ENCODE results near the gene UGDH. TPM values are rescaled to one million over a fixed set of nuclear protein-coding genes. Genes with fewer than 3 reads are reported as not detected.

UGDH gene
- total and polyA plus RNA-seq, 2 of the 8 experiments (the other 6 are each of a cell fraction or from before 2014, with no cell fraction given): 32.0 to 128 TPM

GRCh38 chr4:39480251-39480650, 47.0 kb downstream of the UGDH start (continued):
- no peak for TF ChIP-seq RNF2 (IDR thresholded peaks at IDR 0.05; ENCODE audit: borderline replicate concordance, low read depth, low read length, missing control alignments, poor library complexity, severe bottlenecking)
- TF ChIP-seq SIRT6 (IDR thresholded peaks at IDR 0.05; ENCODE audit: low read length): no peak

Measured in H1 (cell line).